GM12874 (cell line): Measurements from ENCODE around the gene PHF2.

Experiments used
- TF ChIP-seq, protein P1 (sequence below): IDR thresholded peaks from 2 replicates; pipeline ENCODE4 v1.5.1; 2011; ENCODE audit warnings: low read depth, mild to moderate bottlenecking, control low read depth, low read length, moderate library complexity; ENCODE audit not compliant: insufficient read depth

The PHF2 gene

GRCh38 chr9:93575796-93576257 is 557 bp upstream of the PHF2 start:
- TF ChIP-seq, protein P1, sequence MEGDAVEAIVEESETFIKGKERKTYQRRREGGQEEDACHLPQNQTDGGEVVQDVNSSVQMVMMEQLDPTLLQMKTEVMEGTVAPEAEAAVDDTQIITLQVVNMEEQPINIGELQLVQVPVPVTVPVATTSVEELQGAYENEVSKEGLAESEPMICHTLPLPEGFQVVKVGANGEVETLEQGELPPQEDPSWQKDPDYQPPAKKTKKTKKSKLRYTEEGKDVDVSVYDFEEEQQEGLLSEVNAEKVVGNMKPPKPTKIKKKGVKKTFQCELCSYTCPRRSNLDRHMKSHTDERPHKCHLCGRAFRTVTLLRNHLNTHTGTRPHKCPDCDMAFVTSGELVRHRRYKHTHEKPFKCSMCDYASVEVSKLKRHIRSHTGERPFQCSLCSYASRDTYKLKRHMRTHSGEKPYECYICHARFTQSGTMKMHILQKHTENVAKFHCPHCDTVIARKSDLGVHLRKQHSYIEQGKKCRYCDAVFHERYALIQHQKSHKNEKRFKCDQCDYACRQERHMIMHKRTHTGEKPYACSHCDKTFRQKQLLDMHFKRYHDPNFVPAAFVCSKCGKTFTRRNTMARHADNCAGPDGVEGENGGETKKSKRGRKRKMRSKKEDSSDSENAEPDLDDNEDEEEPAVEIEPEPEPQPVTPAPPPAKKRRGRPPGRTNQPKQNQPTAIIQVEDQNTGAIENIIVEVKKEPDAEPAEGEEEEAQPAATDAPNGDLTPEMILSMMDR = no peak

- TF ChIP-seq, protein P1 = no peak
Observed at GRCh38 chr9:93577078-93577974, 942 bp downstream of the PHF2 start.

DNA sequence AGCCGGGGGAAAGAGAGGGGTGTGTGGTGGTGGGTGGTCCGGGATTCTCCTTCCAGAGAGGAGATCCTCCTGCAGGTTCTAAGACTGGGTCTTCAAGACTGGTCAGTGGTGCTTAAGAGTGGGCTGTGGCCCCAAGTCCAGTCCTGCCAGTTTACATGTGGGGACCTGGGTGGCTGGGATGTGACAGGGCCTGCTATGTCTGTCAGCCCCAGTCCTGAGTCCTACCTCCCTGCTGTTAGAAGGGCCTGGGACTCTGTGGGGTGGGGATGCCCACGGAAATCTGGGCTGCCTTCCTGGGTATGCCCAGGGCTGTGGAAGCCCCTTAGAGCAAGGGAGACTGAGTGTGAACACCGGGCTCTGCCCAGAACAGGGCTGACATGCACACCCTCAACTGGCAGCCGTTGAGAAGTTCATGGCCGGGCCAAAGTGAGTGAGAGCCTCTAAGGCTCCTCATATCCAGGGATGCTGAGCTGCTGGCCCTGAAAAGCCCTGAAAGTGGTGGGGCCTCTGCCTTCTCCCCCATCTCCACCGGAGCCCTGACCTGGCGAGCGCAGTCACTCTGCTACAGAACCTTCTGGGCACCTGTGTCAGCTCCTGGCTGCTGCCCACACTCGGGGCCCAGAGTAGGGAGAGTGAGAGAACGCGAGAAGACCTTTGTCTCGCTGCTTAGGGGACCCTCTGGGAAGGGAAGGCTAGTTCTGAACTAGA is 1.7 kb downstream of the PHF2 start:
- TF ChIP-seq, protein P1 = no peak

DNA sequence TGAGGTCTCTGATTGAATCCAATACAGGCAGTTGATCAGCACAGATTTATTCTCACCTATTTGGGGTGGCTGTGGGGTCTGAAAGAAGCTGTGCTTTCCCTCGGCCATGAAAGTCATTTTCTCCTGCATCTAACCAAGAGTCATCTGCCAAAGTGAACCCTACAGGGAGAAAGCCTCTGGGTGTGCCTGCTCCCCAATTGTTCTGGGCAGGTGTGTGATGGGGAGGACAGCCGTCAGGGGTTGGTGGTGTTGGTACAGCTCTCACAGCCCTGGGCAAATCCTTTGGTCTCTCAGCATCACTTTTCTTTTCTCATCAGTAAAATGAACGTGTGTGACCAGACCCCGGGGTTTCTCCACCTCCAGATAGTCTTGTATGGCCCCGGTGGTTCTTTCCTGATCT is 2.5 kb downstream of the PHF2 start:
- TF ChIP-seq, protein P1 = no peak

DNA sequence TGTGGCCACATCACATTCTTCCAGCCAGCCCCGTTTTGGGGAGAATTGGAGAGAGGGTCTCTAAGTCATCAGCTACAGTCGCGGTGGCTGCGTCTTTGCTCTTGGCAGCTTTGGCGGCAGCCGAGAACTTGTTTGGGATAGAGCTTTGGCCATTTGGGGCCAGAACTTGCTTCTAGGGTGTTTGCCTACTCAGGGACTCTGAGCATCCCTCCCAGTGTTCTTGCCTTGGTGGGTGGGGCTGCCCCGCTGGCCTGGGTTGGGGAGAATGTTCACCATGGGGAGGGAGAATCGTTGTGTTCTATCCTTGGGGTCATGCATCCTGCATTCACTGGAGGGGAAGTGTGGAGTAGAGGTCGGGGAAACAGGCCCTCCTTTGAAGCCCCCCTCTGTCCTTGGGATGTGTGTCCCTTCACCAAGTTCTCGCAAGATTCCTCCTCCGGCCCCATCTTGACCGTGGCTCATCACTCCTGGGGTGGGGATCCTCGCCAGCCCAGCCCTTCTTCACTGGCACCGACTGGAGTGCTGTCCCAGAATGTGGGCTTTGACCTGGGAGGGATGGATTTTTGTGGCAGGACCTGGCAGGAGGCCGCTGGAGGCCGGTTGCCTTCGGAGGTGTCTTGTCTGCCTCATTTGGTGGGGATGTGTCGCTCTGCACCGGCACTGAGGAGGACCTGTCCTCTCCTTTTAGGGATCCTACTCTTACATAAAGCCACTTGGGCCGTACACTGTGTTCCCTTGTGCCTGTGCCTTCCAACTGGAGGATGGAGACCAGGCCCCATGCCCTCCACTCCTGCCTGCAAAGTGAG is 3.5 kb downstream of the PHF2 start:
- TF ChIP-seq, protein P1 = no peak

DNA sequence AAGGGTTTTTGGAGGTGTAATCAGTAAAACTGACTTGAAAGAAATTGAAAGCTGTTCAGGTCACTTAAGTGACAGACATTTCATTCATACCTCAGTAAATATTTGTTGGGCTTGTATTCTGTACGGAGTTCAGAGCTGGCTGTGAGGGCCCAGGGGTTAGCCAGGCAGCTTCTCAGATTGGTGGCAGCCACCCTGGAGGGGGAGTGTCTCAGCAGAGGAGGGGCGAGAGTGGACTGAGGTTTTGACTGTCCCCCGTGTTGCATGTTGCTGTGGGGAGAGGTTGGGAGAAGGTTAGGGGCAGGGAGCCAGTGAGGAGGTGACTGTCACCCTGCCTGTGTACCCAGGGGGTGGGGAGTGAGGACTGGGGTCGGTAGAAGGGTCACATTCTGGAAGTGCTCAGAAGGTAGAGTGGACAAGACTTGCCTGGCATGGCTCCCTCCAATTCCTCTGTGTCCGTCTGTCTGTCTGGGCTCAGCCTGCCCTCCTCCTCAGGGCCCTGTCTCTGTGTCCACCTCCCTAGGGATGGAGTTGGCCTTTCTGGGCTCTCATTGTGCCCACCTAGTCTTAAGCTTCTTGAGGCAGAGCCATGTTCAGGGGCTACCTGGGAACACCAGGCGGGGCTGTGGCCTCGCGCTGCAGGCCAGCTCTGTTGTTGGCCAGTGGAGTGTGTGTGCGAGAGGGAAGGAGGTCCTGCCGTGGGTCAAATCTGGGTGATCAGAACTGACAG is 4.4 kb downstream of the PHF2 start:
- TF ChIP-seq, protein P1 = no peak
